Mesothelial cell of epicardium (in vitro differentiated cells): Measurements from ENCODE around the gene TRAF2. TPM values are rescaled to one million over a fixed set of nuclear protein-coding genes. Genes with fewer than 3 reads are reported as not detected.

Experiments
- DNase-seq, 2 experiments: peaks; one replicate each; pipeline ENCODE4 v3.0.0; 2021; ENCODE audit warnings: low spot score in 2 of 2; ENCODE audit not compliant: unreplicated experiment in 2 of 2
- H3K27ac Mint-ChIP-seq: 2 replicates; pipeline ENCODE4 v1.8.0; 2021; ENCODE audit warnings: mixed read lengths
- H3K27me3 Mint-ChIP-seq: 2 replicates; pipeline ENCODE4 v1.8.0; 2021; ENCODE audit warnings: low read depth, mixed read lengths
- H3K36me3 Mint-ChIP-seq: 2 replicates; pipeline ENCODE4 v1.8.0; 2021; ENCODE audit warnings: mixed read lengths
- H3K4me1 Mint-ChIP-seq: 2 replicates; pipeline ENCODE4 v1.8.0; 2021; ENCODE audit warnings: mixed read lengths
- H3K4me3 Mint-ChIP-seq: 2 replicates; pipeline ENCODE4 v1.8.0; 2021; ENCODE audit warnings: mild to moderate bottlenecking, moderate library complexity, mixed read lengths
- H3K9me3 Mint-ChIP-seq: 2 replicates; pipeline ENCODE4 v1.8.0; 2021; ENCODE audit warnings: mixed read lengths
- CTCF ChIP-seq: fragments of 200-600 bp; sonication (generic); IDR thresholded peaks from one replicate; pipeline ENCODE4 v1.5.0; 2021; ENCODE audit warnings: antibody characterized with exemption; ENCODE audit not compliant: unreplicated experiment
- total RNA-seq: library from RNA; stranded (reverse); gene quantifications from 3 replicates; pipeline ENCODE4 v1.2.1, GENCODE V29; 2021

Gene TRAF2
- total RNA-seq, 1 donor from 2014 or later, result 17.4 TPM

GRCh38 chr9:136898483-136899100, 12.3 kb downstream of the TRAF2 start:
- no peak for DNase-seq
- Mint-ChIP-seq H3K36me3 (peaks cover 16% of the 10 kb centered on the region), H3K27me3 (no peaks in the 10 kb centered on the region), H3K4me1 (no peaks in the 10 kb centered on the region), H3K9me3 (no peaks in the 10 kb centered on the region), H3K4me3 (no peak overlapping the region), H3K27ac (no peak overlapping the region)
- no peak for TF ChIP-seq CTCF

DNA sequence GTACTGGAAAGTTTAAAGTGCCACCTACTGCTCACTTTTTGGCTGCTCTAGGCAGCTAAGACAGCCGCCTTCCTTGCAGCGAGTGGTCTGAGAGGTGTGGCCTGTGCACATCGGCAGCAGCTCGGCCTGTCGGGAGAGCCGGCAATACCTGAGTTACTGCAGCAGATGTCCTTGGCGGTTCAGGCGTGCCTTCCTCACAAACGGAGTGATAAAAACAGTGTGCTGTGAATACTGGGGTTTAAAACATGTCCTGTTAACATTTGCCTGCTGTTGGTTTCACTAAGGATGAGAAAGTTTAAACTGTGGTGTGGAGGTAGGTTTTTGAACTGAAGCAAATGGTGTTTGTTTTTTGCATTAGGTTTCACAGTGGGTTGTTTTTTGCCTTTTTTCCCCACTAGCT, 12.9 kb downstream of the TRAF2 start:
- DNase-seq, result no peak
- no peak for TF ChIP-seq CTCF
- no peak overlapping the region for H3K4me3 Mint-ChIP-seq
- H3K36me3 Mint-ChIP-seq, result peaks cover 15% of the 10 kb centered on the region
- no peaks in the 10 kb centered on the region for H3K4me1 Mint-ChIP-seq
- H3K27ac Mint-ChIP-seq, result no peak overlapping the region
- no peaks in the 10 kb centered on the region for H3K9me3 Mint-ChIP-seq
- H3K27me3 Mint-ChIP-seq, result no peaks in the 10 kb centered on the region

DNA sequence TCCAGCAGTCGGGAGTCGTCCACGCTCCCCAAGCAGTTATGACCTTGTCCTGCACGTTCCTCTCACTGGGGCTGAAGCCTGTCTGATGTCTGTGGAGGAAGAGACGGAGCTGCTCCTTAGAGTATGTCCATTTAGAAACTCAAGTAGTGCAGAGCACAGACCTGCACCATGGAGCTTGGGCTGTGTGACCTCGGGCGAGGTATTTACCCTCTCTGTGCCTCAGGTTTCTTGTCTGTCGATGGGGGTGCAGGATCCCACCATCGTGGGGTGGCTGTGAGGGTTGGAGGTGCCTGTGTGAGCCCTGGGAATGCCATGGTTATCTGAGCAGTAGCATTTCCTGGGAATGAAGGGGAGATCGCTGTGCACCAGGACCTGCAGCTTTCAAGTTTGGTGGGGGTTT, 14.2 kb downstream of the TRAF2 start:
- H3K27ac Mint-ChIP-seq, result no peak overlapping the region
- H3K27me3 Mint-ChIP-seq, result no peaks in the 10 kb centered on the region
- DNase-seq, result no peak
- TF ChIP-seq CTCF, result no peak
- H3K4me1 Mint-ChIP-seq, result no peaks in the 10 kb centered on the region
- peaks cover 14% of the 10 kb centered on the region for H3K36me3 Mint-ChIP-seq
- H3K9me3 Mint-ChIP-seq, result no peaks in the 10 kb centered on the region
- no peak overlapping the region for H3K4me3 Mint-ChIP-seq

- Mint-ChIP-seq H3K27ac (no peak overlapping the region), H3K4me1 (no peaks in the 10 kb centered on the region), H3K36me3 (peaks cover 14% of the 10 kb centered on the region), H3K4me3 (no peak overlapping the region), H3K9me3 (no peaks in the 10 kb centered on the region), H3K27me3 (no peaks in the 10 kb centered on the region)
- no peak for TF ChIP-seq CTCF
- DNase-seq, result no peak
These were observed 14.7 kb downstream of the TRAF2 start for GRCh38 chr9:136900988-136901515.

GRCh38 chr9:136901516-136902258, 15.4 kb downstream of the TRAF2 start:
- Mint-ChIP-seq H3K9me3 (no peaks in the 10 kb centered on the region), H3K27me3 (no peaks in the 10 kb centered on the region), H3K4me3 (no peak overlapping the region), H3K36me3 (peaks cover 16% of the 10 kb centered on the region), H3K27ac (no peak overlapping the region), H3K4me1 (no peaks in the 10 kb centered on the region)
- no peak for TF ChIP-seq CTCF
- DNase-seq, result no peak
